ENCODE data around the gene NRDE2.
"Not testable (repeated sequence)": the region's sequence is repeated elsewhere in the genome, so short reads cannot be mapped to it uniquely, and the experiment has no call there.

Gene NRDE2

DNA sequence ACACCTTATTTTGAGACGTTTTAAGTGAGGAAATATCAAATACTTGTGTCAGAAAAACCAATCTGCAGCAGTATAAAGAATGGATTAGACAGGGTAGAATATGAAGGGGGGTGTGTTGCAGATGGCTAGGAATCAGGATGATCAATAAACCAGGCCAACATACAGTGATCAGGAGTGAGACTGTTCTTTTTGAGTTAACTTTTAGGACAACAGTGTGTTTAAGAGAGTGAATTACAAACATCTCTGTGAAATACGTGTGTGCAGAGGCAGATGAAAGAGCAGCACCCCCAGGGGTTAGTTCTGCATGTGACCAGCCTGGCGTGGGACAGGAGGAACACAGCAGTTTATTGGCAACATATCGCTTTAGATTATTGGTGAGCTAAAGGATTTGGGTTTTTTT, 10.6 kb upstream of the NRDE2 start:
- no peak for DNase-seq

DNA sequence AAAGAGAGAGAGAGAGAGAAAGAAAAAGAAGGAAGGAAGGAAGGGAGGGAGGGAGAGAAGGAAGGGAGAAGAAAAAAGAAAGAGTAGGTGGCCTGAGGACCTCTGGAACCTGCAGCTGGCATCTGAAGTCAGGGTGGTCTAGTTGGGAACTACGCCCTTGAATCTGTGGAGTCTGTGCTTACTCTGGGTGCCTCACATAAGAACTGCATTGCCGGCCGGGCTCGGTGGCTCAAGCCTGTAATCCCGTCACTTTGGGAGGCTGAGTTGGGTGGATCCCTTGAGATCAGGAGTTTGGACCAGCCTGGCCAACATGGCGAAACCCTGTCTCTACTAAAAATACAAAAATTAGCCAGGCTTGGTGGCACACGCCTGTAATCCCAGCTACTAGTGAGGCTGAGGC, 10.0 kb upstream of the NRDE2 start:
- DNase-seq = no peak

DNA sequence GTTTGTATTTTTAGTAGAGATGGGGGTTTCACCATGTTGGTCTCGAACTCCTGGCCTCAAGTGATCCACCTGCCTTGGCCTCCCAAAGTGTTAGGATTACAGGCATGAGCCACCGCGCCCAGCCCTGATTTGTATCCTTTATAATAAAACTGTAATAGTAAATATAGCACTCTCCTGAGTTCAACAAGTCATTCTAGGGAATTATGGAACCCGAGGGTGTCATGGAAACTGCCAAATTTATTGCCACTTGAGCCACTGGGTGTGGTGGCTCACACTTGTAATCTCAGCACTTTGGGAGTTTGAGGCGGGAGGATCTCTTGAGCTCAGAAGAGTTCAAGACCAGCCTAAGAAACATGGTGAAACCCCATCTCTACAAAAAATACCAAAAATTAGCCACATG, 9.5 kb upstream of the NRDE2 start:
- not testable (repeated sequence) for DNase-seq

DNA sequence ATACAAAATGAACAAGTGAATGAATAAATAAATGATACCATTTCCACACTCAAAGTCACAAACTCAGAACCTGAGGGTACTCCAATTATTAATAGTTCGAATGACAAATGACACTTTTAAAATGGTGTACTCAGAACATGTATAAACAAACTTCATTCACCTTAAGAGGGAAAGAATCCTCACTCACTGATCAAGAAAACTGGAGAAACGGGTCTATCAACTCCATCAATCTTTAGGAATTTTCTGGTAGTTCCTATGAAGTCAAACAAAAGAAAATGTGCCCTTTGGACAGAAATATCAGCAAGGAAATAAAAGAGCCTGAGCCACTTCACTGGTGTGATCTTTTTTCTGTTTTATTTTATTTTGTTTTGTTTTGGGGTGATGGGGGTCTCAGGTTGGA, 5.2 kb upstream of the NRDE2 start:
- no peak for DNase-seq

DNA sequence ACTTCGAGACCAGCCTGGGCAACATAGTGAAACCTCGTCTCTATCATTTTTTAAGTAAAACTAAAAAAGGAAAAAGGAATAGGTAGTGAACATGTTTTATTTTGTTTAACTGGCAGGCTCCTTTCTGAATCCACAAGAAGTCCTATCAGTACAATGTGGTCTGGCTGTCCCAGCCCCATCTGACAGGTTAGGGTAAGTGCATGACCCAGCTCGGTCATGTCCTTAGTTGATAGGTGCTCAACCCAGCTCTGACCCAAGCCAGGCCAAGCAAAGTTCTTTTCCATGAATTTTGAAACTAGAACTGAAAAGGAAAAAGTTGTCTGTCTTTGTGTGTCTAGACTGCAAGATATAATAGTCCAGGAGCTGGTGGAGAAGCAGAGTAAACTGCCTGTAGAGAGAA, 4.7 kb upstream of the NRDE2 start:
- DNase-seq = no peak

DNA sequence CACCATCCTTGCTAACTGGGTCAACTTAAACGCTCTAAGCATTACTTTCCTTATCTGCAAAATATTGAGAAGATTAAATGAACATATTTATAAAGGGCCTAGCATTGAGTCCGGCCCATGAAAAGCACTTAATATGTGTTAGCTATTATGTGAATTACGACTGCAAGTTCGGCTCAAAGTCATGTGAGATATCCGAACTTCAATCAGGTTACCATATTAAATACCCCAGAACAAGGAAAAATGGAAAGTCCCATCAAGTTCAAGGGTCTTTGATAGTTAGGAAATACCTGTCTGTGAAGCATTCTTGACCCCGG, 487 bp upstream of the NRDE2 start:
- DNase-seq = no peak

DNA sequence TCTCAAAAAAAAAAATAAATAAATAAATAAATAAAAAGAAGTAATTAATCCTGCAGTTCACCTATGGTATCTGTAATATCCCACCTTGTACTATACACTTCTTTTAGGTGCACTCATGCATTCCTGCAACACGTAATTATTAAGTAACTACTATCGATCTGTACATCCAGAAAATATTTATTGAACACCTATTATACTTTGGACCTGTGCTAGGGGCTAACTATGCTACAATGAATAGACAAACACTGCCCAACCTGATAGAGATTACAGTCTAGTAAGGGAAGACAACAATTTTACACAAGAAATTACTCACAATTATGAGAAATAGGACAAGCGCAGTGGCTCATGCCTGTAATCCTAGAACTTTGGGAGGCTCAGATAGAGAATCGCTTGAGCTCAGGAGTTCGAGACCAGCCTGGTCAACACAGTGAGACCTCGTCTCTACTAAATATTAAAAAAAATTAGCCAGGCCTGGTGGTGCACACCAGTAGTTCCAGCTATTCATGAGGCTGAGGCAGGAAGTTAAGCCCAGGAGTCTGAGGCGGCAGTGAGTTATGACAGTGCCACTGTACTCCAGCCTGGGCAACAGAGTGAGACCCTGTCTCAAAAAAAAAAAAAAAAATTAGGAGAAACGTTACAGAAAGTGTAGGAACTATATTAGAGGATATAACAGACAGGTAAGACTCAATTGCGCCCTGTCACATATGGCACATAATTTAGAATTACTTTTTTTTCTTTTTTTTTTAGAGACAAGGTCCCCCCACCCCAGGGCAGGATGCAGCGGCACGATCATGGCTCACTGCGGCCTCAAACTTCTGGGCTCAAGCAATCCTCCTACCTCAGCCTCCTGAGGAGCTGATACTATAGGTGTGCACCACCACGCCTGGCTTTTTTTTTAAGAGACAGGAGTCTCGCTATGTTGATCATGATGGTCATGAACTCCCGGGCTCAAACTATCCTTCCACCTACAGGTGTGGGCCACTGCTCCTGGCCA, 1.2 kb downstream of the NRDE2 start:
- no peak for DNase-seq

DNA sequence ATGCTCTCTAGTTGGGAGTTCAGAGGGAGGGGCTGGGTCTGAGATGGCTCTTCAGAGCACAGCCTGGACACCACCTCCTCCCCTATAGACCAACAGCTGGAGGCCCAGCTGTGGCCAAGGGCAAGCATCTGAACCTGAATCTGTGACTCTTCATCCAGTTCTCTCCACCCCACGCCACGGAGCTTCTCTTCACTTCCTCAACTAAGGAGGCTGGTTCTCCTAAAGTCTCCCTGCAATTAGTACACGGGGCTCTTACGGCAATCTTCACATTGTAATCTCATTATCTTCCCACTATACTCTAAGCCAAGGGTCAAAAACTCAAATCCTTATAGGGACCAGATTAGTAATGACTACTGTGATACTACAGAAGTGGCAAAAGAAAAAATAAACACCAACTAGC, 9.8 kb downstream of the NRDE2 start:
- DNase-seq = peak; percentile 25

DNA sequence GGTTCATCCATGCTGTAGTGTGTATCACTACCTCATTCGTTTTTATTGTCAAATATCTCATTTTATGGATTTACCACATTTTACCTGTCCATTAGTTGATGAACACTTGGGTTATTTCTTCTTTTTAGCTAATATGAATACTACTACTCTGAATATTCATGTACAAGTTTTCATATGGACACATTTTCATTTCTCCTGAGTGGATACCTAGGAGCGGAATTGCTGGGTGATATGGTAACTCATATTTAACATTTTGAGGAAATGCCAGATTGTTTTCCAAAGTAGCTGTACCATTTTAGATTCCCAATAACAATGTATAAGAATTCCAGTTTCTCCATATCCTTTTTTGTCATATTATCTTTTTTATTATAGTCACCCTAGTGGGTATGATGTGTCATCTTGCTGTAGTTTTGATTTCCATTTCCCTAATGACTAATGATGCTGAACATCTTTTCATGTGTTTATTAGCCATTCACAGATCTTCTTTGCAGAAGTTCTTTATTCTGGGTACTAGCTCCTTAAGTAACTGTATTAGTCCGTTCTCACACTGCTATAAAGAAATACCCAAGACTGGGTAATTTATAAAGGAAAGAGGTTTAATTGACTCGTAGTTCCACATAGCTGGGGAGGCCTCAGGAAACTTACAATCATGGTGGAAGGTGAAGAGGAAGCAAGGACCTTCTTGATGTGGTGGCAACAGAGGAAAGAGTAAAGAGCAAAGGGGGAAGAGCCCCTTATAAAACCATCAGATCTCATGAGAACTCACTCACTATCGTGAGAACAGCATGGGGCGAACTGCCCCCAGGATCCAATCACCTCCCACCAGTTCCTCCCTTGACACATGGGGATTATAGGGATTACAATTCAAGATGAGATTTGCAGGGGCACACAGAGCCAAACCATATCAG, 11.9 kb downstream of the NRDE2 start:
- DNase-seq = no peak

DNA sequence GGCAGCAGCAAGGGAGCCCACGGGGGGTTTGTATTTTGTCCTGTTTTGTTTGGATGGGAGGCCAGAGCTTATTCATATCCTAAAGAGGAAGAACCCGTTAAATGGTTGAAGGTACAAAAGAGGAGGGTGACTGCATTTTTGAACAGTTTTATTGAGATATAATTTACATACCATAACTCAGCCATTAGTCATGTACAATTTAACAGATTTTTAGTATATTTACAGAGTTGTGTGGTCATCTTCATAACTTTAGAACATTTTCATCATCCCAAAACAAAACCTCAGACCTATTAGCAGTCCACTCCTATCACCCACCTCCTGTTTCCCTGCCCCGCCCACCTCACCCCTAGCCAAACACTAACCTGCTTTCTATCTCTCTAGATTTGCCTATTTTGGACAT, 12.6 kb downstream of the NRDE2 start:
- no peak for DNase-seq

DNA sequence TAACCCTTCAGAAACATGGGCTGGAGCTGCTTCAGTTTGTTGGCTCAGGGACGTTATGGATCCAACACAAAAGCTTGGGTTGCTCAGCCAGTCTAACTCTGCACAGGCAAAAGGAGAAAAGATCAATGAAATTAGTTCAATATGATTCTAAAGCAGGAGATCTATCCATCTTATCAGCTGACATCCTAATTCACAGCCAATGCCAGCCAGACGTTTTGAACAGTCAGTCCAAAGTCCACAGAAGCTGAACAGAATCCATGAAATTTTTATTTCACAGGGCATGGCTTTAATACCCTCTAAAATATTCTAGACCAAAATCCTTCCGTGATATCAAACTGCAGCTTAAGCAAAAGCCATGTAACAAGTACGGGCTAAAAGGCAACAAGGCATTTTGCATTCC, 13.7 kb downstream of the NRDE2 start:
- DNase-seq = no peak

DNA sequence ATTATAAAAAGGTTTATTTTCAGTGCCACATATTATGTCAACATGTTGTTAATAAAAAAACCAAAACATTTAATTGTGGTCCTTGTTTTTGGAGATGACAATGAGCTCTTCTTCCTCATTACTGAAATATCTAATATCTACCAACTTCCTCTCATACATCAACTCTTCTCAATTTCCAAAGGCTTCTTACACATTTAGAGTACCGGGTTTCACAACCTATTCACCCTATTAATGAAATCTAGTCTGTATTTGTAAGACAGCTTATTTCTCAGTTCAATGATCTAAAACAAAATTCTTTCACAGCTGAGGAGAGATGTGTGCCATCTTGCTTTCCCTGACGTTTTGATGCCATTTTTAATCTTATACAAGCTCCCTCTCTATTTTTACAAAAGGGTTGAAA, 14.5 kb downstream of the NRDE2 start:
- no peak for DNase-seq

DNA sequence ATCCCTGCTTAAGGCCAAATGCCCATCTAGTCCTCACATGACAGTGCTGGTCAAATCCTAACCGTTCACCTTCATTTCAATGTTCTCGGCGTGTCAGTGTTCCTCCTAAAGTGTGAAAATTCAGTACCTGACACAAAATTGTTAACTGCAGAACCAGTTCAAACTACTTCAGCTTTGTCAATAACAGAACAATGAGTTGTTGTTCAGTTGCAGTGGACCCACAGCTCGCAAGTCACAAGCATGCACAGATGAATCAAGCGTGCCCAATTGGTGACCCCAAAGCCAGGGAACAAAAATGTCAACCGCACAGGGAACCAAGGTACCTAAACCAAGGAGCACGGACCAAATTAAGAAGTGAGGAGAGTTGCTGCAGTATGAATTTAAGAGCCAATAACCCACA, 23.2 kb downstream of the NRDE2 start:
- no peak for DNase-seq

DNA sequence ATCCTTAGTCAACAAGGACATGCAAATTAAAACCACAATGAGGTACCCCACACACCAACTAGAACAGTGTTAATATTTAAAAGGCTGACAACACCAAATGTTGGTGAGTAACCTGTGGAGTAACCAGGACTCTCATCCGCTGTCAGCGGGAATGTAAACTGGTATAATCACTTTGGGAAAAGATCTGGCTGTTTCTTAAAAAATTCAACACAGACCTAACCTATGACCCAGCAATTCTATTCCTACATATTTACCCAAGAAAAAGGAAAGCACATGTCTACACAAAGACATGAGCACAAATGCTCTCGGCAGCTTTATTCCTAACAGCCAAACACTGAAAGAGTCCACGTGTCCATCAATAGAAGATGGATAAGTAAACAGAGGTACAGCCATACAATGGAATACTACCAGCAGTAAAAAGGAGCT, 26.6 kb downstream of the NRDE2 start:
- no peak for DNase-seq

DNA sequence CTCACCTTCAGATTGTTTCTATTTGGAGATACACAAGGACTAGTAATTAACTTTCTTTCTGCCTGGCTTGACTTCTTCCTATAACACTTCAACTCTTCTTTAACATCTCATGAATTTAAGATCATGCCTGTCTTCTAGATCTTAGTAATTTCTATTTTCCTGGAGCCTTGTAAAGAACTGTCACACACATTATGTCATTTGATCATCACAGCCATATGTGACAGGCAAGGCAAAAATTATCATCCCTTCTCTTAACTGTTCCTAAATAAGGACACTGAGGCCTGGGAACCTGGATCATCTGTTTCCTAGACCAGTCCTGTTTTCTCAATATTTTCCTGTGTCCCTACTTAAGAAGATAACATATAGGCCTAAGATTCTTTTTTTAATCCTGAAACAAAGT, 27.2 kb downstream of the NRDE2 start:
- DNase-seq = no peak

DNA sequence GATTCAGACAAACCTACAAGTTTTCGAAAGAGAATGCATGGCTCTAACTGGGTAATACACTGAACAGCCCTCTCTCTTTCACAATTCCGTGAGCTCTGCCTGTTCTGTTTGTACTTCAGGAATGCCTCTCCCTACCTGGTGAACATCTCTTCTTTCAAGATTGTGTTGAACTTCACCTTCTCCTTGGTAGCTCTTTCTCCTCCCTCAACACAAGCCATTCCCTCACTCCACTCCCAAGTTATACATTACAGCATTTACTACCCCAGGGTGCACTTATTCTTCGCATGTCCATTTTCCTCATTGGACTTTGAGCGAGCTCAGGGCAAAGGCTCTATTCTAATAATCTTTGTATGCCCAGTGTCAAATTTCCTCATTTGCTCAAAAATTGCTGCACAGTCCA, 28.3 kb downstream of the NRDE2 start:
- DNase-seq = no peak

DNA sequence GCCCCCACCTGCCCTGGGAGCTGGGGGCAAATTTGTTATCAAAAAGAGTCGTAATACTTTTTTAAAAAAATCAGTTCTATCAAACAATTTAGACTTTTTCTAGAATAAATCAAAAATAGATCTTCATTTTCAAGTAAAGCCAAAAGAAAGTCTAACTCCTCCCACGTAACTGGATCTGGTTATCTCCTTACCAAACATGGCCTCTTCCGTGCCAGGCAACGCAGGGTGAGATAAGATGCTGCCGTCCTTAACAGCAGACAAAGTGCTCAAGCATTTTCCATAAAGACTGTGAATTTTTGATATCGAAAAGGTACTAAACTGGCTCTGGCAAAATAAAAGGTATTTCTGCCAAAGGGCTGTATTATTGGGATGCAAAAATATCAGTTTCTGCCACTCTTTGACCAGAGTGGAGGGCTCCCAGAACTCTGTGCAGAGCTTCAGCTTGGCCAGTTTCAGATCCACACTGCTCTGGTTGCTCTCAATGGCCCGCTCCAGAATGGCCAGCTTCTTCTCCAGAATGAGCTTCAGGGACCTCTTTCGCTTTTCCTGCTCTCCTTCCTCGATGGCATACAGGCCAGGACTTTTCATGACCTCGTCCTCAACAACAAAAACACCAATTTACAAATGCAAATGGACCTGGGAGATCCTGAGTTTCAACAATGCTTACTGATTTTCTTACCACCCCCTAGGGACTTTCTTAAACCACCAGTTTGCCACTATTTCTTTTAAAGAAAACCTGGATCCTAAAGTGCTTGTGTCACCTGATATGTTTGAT, 29.0 kb downstream of the NRDE2 start:
- DNase-seq = no peak

DNA sequence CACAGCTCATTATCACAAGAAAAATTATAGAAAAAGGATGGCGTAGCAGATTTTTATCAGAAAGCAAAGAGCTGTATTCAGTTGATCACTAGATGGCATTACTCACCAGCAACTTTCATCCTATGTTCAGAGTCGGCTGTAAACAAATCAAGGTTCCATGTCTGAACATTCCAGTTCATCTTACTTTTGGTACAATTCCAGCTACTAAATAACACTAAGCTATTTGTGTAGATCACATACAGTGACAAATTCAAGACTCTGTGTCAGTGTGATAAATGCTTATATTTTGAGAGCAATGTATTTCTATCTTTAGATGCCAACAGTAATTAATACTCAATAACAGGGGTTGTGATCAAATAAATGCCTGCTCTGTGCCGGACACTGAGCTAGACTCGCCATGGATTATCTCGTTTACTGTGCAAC, 30.1 kb downstream of the NRDE2 start:
- peak; percentile 13 for DNase-seq

DNA sequence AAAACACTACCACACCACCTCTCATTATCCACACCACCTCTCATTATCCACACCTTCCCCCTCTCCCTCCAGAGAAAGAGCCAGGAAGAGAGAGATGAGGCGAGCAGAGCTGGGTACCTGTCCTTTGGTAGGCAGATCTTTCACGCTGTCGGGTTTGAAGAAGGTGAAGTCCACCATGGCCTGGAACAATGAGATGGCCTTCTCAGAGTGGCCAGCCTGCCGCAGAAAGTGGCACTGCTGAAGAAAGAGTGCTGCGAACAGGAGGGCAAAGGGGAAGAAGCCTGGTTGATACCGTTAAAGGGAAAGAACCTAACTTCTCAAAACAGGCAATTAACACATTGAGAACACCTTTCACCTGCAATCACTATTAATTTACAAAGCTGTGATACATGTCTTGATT, 30.6 kb downstream of the NRDE2 start:
- no peak for DNase-seq

DNA sequence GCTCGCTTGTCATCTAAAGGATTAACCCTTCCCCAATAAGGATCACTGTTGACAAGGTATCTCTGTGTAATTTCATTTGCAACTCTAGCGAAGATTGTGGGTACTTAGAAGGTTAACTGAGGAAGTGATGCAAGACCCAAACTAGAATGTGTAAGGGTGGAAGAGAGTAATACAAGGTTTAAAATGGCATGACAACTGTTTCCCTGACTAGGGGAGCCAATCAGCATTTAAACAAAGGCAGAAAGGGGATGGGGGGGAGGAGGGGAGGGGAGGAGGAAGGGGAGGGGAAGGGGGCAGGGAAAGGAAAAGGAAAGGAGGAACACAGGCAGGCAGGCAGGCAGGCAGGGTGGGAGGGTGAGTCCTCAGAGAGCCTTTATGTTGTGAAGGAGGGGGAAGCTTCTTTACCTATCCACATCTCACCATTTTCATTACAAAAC, 31.1 kb downstream of the NRDE2 start:
- peak; percentile 86 for DNase-seq

DNA sequence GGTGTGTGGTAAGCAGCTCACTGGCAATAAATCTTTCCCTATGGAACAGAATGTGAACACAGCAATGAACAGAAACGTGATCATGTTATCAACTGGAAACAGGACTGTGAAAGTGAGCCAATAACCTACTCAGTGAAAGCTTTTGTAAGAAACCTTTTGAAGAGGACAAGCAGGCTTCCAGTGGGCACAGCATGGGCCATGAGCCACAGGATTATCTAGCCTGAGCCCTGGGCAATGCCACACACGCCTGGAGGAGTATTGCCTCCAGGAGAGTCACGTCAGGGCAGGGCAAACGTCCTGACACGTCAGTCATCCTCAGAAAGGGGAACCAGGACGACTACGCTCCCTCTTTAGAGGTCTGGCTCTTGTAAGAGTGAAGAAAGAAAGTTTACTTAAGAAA, 32.3 kb downstream of the NRDE2 start:
- peak; percentile 93 for DNase-seq

DNA sequence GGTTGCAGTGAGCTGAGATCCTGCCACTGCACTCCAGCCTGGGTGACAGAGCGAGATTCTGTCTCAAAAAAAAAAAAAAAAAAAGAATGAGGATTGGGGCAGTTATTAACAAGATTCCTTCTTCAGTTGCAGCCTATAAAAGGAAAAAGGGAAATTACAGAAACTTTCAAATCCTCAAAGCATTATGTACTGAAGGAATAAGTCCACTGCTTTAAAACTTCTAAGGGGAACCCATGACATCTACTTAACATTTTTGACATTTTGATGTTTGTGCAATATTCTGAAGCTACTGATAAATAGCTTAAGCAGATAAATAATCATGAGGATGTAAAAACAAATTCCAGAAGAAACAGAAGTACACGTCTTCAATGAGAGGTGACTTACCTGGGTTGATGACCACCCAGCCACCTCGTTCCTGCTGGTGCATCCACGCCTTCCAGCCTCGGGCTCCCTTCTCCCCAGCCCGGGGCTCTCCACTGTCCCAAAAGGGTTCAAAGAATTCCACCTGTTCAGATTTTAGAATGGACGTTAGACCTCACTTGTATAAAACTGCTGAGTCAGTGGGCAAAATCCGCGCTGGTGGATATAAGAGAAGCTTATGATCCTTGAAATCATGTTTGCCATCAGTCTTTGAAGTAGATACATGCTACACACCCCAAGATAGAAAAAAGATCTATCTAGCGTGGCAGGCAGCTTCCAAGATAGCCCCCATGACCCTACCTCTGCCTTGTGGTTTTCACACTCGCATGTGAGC, 33.7 kb downstream of the NRDE2 start:
- peak; percentile 35 for DNase-seq
